Calu3 (cell line): ENCODE data around the gene SMAD5. TPM values are rescaled to one million over a fixed set of nuclear protein-coding genes. Genes with fewer than 3 reads are reported as not detected.

ENCODE experiments used
- BruUV-seq: library from RNA; stranded (reverse); fragments of 400-500 nt; replicated peaks from 2 replicates; lab custom pipeline; 2021; lab: Mats Ljungman, UMichigan
- CTCF ChIA-PET: fragments of 300-600 bp; sonication (Branson Sonifier 250); formaldehyde crosslinking; loops from one replicate; lab custom pipeline; 2022; ENCODE audit warnings: antibody characterized with exemption; lab: Charles Lee
- DNase-seq: peaks from one replicate; pipeline ENCODE4 v3.0.0; 2022
- H3K27ac Mint-ChIP-seq: one replicate; pipeline ENCODE4 v1.8.0; 2022; ENCODE audit warnings: mixed read lengths; ENCODE audit not compliant: unreplicated experiment
- H3K27me3 Mint-ChIP-seq: one replicate; pipeline ENCODE4 v1.8.0; 2022; ENCODE audit warnings: mixed read lengths; ENCODE audit not compliant: unreplicated experiment
- H3K36me3 Mint-ChIP-seq: one replicate; pipeline ENCODE4 v1.8.0; 2022; ENCODE audit warnings: mild to moderate bottlenecking, moderate library complexity, mixed read lengths; ENCODE audit not compliant: insufficient read depth, unreplicated experiment
- H3K4me1 Mint-ChIP-seq: one replicate; pipeline ENCODE4 v1.8.0; 2022; ENCODE audit warnings: mild to moderate bottlenecking, low read depth, mixed read lengths; ENCODE audit not compliant: unreplicated experiment
- H3K4me3 Mint-ChIP-seq: one replicate; pipeline ENCODE4 v1.8.0; 2022; ENCODE audit warnings: mild to moderate bottlenecking, low read depth, moderate library complexity, mixed read lengths; ENCODE audit not compliant: unreplicated experiment
- H3K9me3 Mint-ChIP-seq: one replicate; pipeline ENCODE4 v1.8.0; 2022; ENCODE audit warnings: low read depth, mixed read lengths; ENCODE audit not compliant: unreplicated experiment
- intact Hi-C: fragments of 100-400 bp; cut with micrococcal nuclease; formaldehyde crosslinking; loops from one replicate; pipeline ENCODE4 v1.10.0; 2022; ENCODE audit not compliant: unreplicated experiment
- total RNA-seq: library from RNA; stranded (reverse); gene quantifications from 2 replicates; pipeline ENCODE4 v1.2.3, GENCODE V29; 2022
- TF ChIP-seq, protein P1 (sequence below): fragments of 200-600 bp; IDR thresholded peaks from one replicate; pipeline ENCODE4 v1.8.0; 2022; ENCODE audit warnings: antibody characterized with exemption; ENCODE audit not compliant: unreplicated experiment

SMAD5 gene
- total RNA-seq, 1 experiment from 2014 or later = 94.2 TPM

DNA sequence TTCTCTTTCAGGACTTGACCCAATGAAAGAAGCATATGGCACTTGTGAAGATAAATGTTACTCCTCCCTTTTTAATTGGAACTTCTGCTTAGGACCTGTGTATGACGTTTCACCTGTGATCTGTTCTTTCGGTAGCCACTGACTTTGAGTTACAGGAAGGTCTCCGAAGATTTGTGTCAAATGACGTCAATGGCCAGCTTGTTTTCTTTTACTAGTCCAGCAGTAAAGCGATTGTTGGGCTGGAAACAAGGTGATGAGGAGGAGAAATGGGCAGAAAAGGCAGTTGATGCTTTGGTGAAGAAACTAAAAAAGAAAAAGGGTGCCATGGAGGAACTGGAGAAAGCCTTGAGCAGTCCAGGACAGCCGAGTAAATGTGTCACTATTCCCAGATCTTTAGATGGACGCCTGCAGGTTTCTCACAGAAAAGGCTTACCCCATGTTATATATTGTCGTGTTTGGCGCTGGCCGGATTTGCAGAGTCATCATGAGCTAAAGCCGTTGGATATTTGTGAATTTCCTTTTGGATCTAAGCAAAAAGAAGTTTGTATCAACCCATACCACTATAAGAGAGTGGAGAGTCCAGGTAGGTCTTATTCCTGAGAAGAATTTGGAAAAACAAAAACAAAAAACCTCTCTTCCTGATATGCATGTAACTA is 21.1 kb downstream of the SMAD5 start:
- Mint-ChIP-seq H3K36me3 (peaks cover 36% of the 10 kb centered on the region), H3K27me3 (no peaks in the 10 kb centered on the region), H3K9me3 (no peaks in the 10 kb centered on the region), H3K4me3 (no peak overlapping the region), H3K27ac (no peak overlapping the region), H3K4me1 (peaks cover 67% of the 10 kb centered on the region)
- BruUV-seq = no TSS peak
- DNase-seq = no peak
- CTCF ChIA-PET = no interaction called here
- intact Hi-C loops = no loop called here
- TF ChIP-seq, protein P1, sequence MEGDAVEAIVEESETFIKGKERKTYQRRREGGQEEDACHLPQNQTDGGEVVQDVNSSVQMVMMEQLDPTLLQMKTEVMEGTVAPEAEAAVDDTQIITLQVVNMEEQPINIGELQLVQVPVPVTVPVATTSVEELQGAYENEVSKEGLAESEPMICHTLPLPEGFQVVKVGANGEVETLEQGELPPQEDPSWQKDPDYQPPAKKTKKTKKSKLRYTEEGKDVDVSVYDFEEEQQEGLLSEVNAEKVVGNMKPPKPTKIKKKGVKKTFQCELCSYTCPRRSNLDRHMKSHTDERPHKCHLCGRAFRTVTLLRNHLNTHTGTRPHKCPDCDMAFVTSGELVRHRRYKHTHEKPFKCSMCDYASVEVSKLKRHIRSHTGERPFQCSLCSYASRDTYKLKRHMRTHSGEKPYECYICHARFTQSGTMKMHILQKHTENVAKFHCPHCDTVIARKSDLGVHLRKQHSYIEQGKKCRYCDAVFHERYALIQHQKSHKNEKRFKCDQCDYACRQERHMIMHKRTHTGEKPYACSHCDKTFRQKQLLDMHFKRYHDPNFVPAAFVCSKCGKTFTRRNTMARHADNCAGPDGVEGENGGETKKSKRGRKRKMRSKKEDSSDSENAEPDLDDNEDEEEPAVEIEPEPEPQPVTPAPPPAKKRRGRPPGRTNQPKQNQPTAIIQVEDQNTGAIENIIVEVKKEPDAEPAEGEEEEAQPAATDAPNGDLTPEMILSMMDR = no peak

GRCh38 chr5:136155078-136155477 is 22.4 kb downstream of the SMAD5 start:
- Mint-ChIP-seq H3K9me3 (no peaks in the 10 kb centered on the region), H3K4me1 (peaks cover 55% of the 10 kb centered on the region), H3K27me3 (no peaks in the 10 kb centered on the region), H3K27ac (no peak overlapping the region), H3K36me3 (peaks cover 37% of the 10 kb centered on the region), H3K4me3 (no peak overlapping the region)
- BruUV-seq = no TSS peak
- no peak for DNase-seq
- TF ChIP-seq, protein P1 = no peak
- intact Hi-C loops = no loop called here
- CTCF ChIA-PET = no interaction called here

DNA sequence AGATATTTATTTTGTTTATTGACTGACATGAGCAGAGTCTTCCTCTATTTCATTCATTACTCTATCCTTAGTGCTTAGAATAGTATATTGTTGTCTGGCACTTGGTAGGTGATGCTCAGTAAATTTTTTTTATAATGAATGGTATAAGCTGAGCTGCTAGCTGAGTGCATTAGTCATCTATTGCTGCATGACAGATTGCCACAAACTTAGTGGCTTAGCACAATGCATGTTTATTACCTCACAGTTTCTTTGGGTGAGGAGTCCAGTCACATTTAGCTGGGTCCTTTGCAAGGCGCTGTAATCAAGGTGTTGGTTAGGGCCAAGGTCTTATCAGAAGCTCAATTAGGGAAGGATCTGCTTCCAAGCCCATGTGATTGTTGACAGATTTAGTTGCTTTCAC is 23.1 kb downstream of the SMAD5 start:
- Mint-ChIP-seq H3K36me3 (peaks cover 42% of the 10 kb centered on the region), H3K4me1 (peaks cover 48% of the 10 kb centered on the region), H3K27me3 (no peaks in the 10 kb centered on the region), H3K4me3 (no peak overlapping the region), H3K9me3 (no peaks in the 10 kb centered on the region), H3K27ac (no peak overlapping the region)
- DNase-seq = no peak
- intact Hi-C loops = no loop called here
- TF ChIP-seq, protein P1 = no peak
- CTCF ChIA-PET = no interaction called here
- no TSS peak for BruUV-seq

GRCh38 chr5:136157514-136157913 is 24.9 kb downstream of the SMAD5 start:
- CTCF ChIA-PET = no interaction called here

More at GRCh38 chr5:136157514-136157913, 24.9 kb downstream of the SMAD5 start:
- Mint-ChIP-seq H3K9me3 (no peaks in the 10 kb centered on the region), H3K4me3 (no peak overlapping the region), H3K4me1 (peaks cover 32% of the 10 kb centered on the region), H3K36me3 (peaks cover 53% of the 10 kb centered on the region), H3K27me3 (no peaks in the 10 kb centered on the region), H3K27ac (no peak overlapping the region)
- no peak for DNase-seq
- BruUV-seq = no TSS peak
- TF ChIP-seq, protein P1 = no peak
- intact Hi-C loops = no loop called here
